IgD-negative memory B cell (primary cell): ENCODE measurements around the gene LDHD. TPM values are rescaled to one million over a fixed set of nuclear protein-coding genes. Genes with fewer than 3 reads are reported as not detected.
"Not testable (repeated sequence)": the region's sequence is repeated elsewhere in the genome, so short reads cannot be mapped to it uniquely, and the experiment has no call there.

Experiments used
- H3K27ac Mint-ChIP-seq, 3 donors: one replicate each; pipeline ENCODE4 v1.8.0; 2020 to 2022; ENCODE audit warnings: mild to moderate bottlenecking in 3 of 3, mixed read lengths in 3 of 3, moderate library complexity in 1 of 3
- H3K27me3 Mint-ChIP-seq: one replicate; pipeline ENCODE4 v1.8.0; 2021; ENCODE audit warnings: mixed read lengths
- H3K36me3 Mint-ChIP-seq: one replicate; pipeline ENCODE4 v1.8.0; 2020; ENCODE audit warnings: mild to moderate bottlenecking, mixed read lengths
- H3K4me1 Mint-ChIP-seq, 3 donors: one replicate each; pipeline ENCODE4 v1.8.0; 2020 to 2022; ENCODE audit warnings: mixed read lengths in 3 of 3, mild to moderate bottlenecking in 1 of 3
- H3K4me3 Mint-ChIP-seq, 4 donors: one replicate each; pipeline ENCODE4 v1.8.0; 2020 to 2022; ENCODE audit warnings: mild to moderate bottlenecking in 4 of 4, mixed read lengths in 4 of 4, moderate library complexity in 3 of 4
- H3K9me3 Mint-ChIP-seq, 3 donors: one replicate each; pipeline ENCODE4 v1.8.0; 2020 to 2021; ENCODE audit warnings: mixed read lengths in 3 of 3, mild to moderate bottlenecking in 1 of 3
- polyA plus RNA-seq: library from polyadenylated mRNA; unstranded; fragments of 300-500 nt; fragmentation: Illumina TruSeq; gene quantifications from one replicate; pipeline ENCODE4 v1.2.3, GENCODE V29; 2021

LDHD gene
- polyA plus RNA-seq, 1 donor from 2014 or later, result not detected

- Mint-ChIP-seq H3K9me3 (peaks cover 0 to 3% (median 0%) of the 10 kb centered on the region in 3 donors), H3K27ac (no peak overlapping the region), H3K4me3 (no peak overlapping the region), H3K4me1 (peaks cover 0 to 7% (median 0%) of the 10 kb centered on the region in 3 donors), H3K27me3 (peaks cover 28% of the 10 kb centered on the region), H3K36me3 (no peaks in the 10 kb centered on the region)
Measured at GRCh38 chr16:75099075-75099667, 17.4 kb downstream of the LDHD start.

GRCh38 chr16:75097941-75098901 is 18.4 kb downstream of the LDHD start:
- Mint-ChIP-seq H3K9me3 (no peaks in the 10 kb centered on the region), H3K27ac (no peak overlapping the region), H3K36me3 (no peaks in the 10 kb centered on the region), H3K27me3 (peaks cover 25% of the 10 kb centered on the region), H3K4me1 (peaks cover 0 to 7% (median 0%) of the 10 kb centered on the region in 3 donors), H3K4me3 (no peak overlapping the region)

- Mint-ChIP-seq H3K4me1 (peaks cover 0 to 5% (median 0%) of the 10 kb centered on the region in 3 donors), H3K4me3 (no peak overlapping the region), H3K9me3 (no peaks in the 10 kb centered on the region), H3K36me3 (no peaks in the 10 kb centered on the region), H3K27ac (no peak overlapping the region), H3K27me3 (peaks cover 22% of the 10 kb centered on the region)
Measured at GRCh38 chr16:75097191-75097761, 19.3 kb downstream of the LDHD start.

- Mint-ChIP-seq H3K27me3 (peaks cover 22% of the 10 kb centered on the region), H3K9me3 (no peaks in the 10 kb centered on the region), H3K36me3 (no peaks in the 10 kb centered on the region), H3K4me1 (peaks cover 0 to 5% (median 0%) of the 10 kb centered on the region in 3 donors), H3K4me3 (no peak overlapping the region), H3K27ac (peak overlapping the region in 1 of 3 donors; percentile 36)
Measured at GRCh38 chr16:75096656-75097055, 19.9 kb downstream of the LDHD start.

- H3K36me3 Mint-ChIP-seq, result no peaks in the 10 kb centered on the region
- no peak overlapping the region for H3K27ac Mint-ChIP-seq
- peaks cover 19% of the 10 kb centered on the region for H3K27me3 Mint-ChIP-seq
- no peaks in the 10 kb centered on the region for H3K9me3 Mint-ChIP-seq
- no peak overlapping the region for H3K4me3 Mint-ChIP-seq
- H3K4me1 Mint-ChIP-seq, result peaks cover 0 to 2% (median 0%) of the 10 kb centered on the region in 3 donors
Measured at GRCh38 chr16:75095204-75095621, 21.4 kb downstream of the LDHD start.

- H3K27ac Mint-ChIP-seq, result no peak overlapping the region
- no peaks in the 10 kb centered on the region for H3K9me3 Mint-ChIP-seq
- H3K4me1 Mint-ChIP-seq, result peaks cover 0 to 2% (median 0%) of the 10 kb centered on the region in 3 donors
- H3K36me3 Mint-ChIP-seq, result no peaks in the 10 kb centered on the region
- peak overlapping the region in 1 of 4 donors; percentile 57 for H3K4me3 Mint-ChIP-seq
- peaks cover 12% of the 10 kb centered on the region for H3K27me3 Mint-ChIP-seq
Measured at GRCh38 chr16:75093598-75094540, 22.7 kb downstream of the LDHD start.

- no peak overlapping the region for H3K4me3 Mint-ChIP-seq
- peaks cover 0 to 2% (median 0%) of the 10 kb centered on the region in 3 donors for H3K4me1 Mint-ChIP-seq
- no peak overlapping the region for H3K27ac Mint-ChIP-seq
- no peaks in the 10 kb centered on the region for H3K9me3 Mint-ChIP-seq
- peaks cover 9% of the 10 kb centered on the region for H3K27me3 Mint-ChIP-seq
- H3K36me3 Mint-ChIP-seq, result no peaks in the 10 kb centered on the region
Measured at GRCh38 chr16:75092777-75093176, 23.8 kb downstream of the LDHD start.

GRCh38 chr16:75091619-75092018 is 25.0 kb downstream of the LDHD start:
- not testable (repeated sequence) for H3K27ac Mint-ChIP-seq, H3K36me3 Mint-ChIP-seq, H3K27me3 Mint-ChIP-seq, H3K4me3 Mint-ChIP-seq, H3K9me3 Mint-ChIP-seq, H3K4me1 Mint-ChIP-seq

- H3K27ac Mint-ChIP-seq, H3K36me3 Mint-ChIP-seq, H3K9me3 Mint-ChIP-seq, H3K4me1 Mint-ChIP-seq, H3K4me3 Mint-ChIP-seq, H3K27me3 Mint-ChIP-seq: not testable (repeated sequence)
Measured at GRCh38 chr16:75090899-75091298, 25.7 kb downstream of the LDHD start.

- H3K27ac Mint-ChIP-seq, result no peak overlapping the region
- peaks cover 2% of the 10 kb centered on the region for H3K27me3 Mint-ChIP-seq
- H3K4me1 Mint-ChIP-seq, result no peaks in the 10 kb centered on the region
- H3K36me3 Mint-ChIP-seq, result no peaks in the 10 kb centered on the region
- H3K4me3 Mint-ChIP-seq, result no peak overlapping the region
- H3K9me3 Mint-ChIP-seq, result peaks cover 0 to 1% (median 0%) of the 10 kb centered on the region in 3 donors
Measured at GRCh38 chr16:75089486-75090202, 26.9 kb downstream of the LDHD start.

GRCh38 chr16:75088934-75089333 is 27.6 kb downstream of the LDHD start:
- Mint-ChIP-seq H3K4me1 (no peaks in the 10 kb centered on the region), H3K27me3 (peaks cover 2% of the 10 kb centered on the region), H3K9me3 (peaks cover 0 to 1% (median 0%) of the 10 kb centered on the region in 3 donors), H3K36me3 (no peaks in the 10 kb centered on the region), H3K4me3 (no peak overlapping the region), H3K27ac (no peak overlapping the region)

- H3K4me3 Mint-ChIP-seq, result no peak overlapping the region
- H3K36me3 Mint-ChIP-seq, result no peaks in the 10 kb centered on the region
- peaks cover 2% of the 10 kb centered on the region for H3K27me3 Mint-ChIP-seq
- H3K9me3 Mint-ChIP-seq, result peaks cover 0 to 1% (median 0%) of the 10 kb centered on the region in 3 donors
- no peaks in the 10 kb centered on the region for H3K4me1 Mint-ChIP-seq
- no peak overlapping the region for H3K27ac Mint-ChIP-seq
Measured at GRCh38 chr16:75088216-75088615, 28.4 kb downstream of the LDHD start.

- no peak overlapping the region for H3K27ac Mint-ChIP-seq
- H3K4me1 Mint-ChIP-seq, result no peaks in the 10 kb centered on the region
- H3K36me3 Mint-ChIP-seq, result no peaks in the 10 kb centered on the region
Measured at GRCh38 chr16:75087375-75087979, 29.1 kb downstream of the LDHD start.

More at GRCh38 chr16:75087375-75087979, 29.1 kb downstream of the LDHD start:
- peaks cover 4% of the 10 kb centered on the region for H3K27me3 Mint-ChIP-seq
- H3K4me3 Mint-ChIP-seq, result no peak overlapping the region
- H3K9me3 Mint-ChIP-seq, result peaks cover 0 to 1% (median 0%) of the 10 kb centered on the region in 3 donors
